ENCODE data around the gene DIPK2A. TPM values are rescaled to one million over a fixed set of nuclear protein-coding genes. Genes with fewer than 3 reads are reported as not detected.

DIPK2A gene, protein sequence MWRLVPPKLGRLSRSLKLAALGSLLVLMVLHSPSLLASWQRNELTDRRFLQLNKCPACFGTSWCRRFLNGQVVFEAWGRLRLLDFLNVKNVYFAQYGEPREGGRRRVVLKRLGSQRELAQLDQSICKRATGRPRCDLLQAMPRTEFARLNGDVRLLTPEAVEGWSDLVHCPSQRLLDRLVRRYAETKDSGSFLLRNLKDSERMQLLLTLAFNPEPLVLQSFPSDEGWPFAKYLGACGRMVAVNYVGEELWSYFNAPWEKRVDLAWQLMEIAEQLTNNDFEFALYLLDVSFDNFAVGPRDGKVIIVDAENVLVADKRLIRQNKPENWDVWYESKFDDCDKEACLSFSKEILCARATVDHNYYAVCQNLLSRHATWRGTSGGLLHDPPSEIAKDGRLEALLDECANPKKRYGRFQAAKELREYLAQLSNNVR
- 22.0 and 22.9 TPM in 2 replicates for total RNA-seq (2021)
- long read RNA-seq, full-length matches to known transcripts: 99 of 103 reads
- long read RNA-seq, partial matches to known transcripts: 0 of 103 reads
- long read RNA-seq, other reads (novel, unspliced or antisense): 4 of 103 reads

DNA sequence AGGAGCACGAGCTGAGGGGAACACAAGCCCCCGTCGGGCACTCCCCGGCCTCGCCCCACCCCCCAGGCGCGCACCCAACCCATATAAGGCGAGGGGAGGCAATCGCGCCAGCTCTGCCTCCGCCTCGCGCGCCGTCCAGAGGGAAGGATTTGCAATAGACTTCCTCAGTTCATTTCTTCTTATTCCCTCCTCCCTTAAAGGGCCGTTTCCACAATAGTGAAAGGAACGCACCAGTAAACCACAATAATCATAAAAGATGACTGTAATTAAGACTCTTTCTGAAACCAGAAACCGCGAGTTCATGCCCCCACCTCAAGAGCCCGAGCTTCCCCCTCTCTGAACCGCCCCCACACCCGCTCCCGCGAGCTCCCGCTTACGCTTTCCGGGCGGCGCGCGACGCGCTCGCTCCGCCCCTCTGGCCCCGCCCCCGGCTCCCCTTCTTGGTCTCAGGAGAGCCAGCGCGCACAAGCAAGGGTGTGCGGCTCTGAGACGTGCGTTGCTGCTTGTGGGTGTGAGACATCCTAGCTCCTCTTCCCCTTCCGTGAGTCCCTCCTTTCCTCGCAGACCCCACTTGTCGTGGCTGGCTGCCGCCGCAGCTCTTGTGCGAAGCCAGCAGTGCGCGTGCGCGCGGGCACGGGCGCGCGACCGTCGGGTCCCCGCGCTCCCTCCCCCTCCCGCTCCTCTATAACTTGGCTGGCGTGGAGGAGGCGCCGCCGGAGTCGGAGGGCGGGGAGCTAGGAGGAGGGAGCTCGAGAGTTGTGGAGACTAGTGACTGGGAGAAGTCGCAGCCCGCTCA, at the start of gene DIPK2A:
Gene DIPK2A (plus strand): TSS at position 465 of the 796 bp plus-strand sequence. CDS start 510 bp downstream, outside the sequence.
- Histone ChIP-seq H3K9ac (ENCODE audit: extremely low read depth, insufficient read length, low read length) (peak within 1 kb of the TSS; percentile 88), H2BK12ac (ENCODE audit: insufficient read length, low read depth, low read length) (no peak within 1 kb of the TSS), H3K27ac (ENCODE audit: insufficient read length, low read depth, low read length) (peak within 1 kb of the TSS; percentile 64), H2AK5ac (ENCODE audit: insufficient read length, low read length) (no peak within 1 kb of the TSS), H3K4me1 (ENCODE audit: insufficient read depth, low read length) (no peaks in the 10 kb centered on the region), H4K20me1 (ENCODE audit: control insufficient read depth, insufficient read depth, insufficient read length) (no peaks in the 10 kb centered on the region), H3K4me2 (ENCODE audit: insufficient read depth, insufficient read length, low read length) (peak within 1 kb of the TSS; percentile 98), H4K5ac (ENCODE audit: insufficient read length, low read depth, low read length) (no peak within 1 kb of the TSS), H3K79me2 (ENCODE audit: insufficient read depth, low read length) (peaks cover 9% of the 10 kb centered on the region; the same call in 1 of the 2 replicates), H2BK120ac (ENCODE audit: low read depth, low read length, poor library complexity, severe bottlenecking) (no peak within 1 kb of the TSS), H3T11ph (ENCODE audit: low read length) (no peak within 1 kb of the TSS), H3K56ac (ENCODE audit: insufficient read length, low read depth, low read length) (no peak within 1 kb of the TSS), H2BK5ac (ENCODE audit: insufficient read length, low read length) (no peak within 1 kb of the TSS), H2AFZ (ENCODE audit: low read length) (no peak within 1 kb of the TSS), H3K23me2 (ENCODE audit: insufficient read length, low read depth, low read length, poor library complexity, severe bottlenecking) (peaks cover 20% of the 10 kb centered on the region), H3K4ac (ENCODE audit: low read depth, low read length) (no peak within 1 kb of the TSS; the same call in 1 of the 2 replicates), H3K27me3 (ENCODE audit: insufficient read depth, low read length) (no peaks in the 10 kb centered on the region), H3K79me1 (ENCODE audit: insufficient read depth, low read depth, low read length, poor library complexity, severe bottlenecking) (no peaks in the 10 kb centered on the region), H4K8ac (replicated peaks; ENCODE audit: insufficient read length, low read depth, low read length) (no peak within 1 kb of the TSS), H4K91ac (ENCODE audit: insufficient read length, low read depth, low read length) (no peak within 1 kb of the TSS), H3K14ac (ENCODE audit: insufficient read depth, low read length) (peak within 1 kb of the TSS; percentile 93), H3K18ac (ENCODE audit: insufficient read length, low read depth, low read length) (peak within 1 kb of the TSS; percentile 90), H3K23ac (ENCODE audit: insufficient read length, low read depth, low read length) (no peak within 1 kb of the TSS), H3K9me3 (ENCODE audit: control insufficient read depth, low read depth, low read length) (no peaks in the 10 kb centered on the region), H2BK15ac (ENCODE audit: low read depth, low read length) (no peak within 1 kb of the TSS), H2BK20ac (ENCODE audit: low read depth, low read length, poor library complexity, severe bottlenecking) (no peak within 1 kb of the TSS)
- no CpG with 5 or more reads among the region's 71 CpGs for WGBS (ENCODE audit: extremely low coverage, insufficient read length, low lambda C conversion rate)
- DNase-seq: peak; percentile 95
- TF ChIP-seq, protein P1, sequence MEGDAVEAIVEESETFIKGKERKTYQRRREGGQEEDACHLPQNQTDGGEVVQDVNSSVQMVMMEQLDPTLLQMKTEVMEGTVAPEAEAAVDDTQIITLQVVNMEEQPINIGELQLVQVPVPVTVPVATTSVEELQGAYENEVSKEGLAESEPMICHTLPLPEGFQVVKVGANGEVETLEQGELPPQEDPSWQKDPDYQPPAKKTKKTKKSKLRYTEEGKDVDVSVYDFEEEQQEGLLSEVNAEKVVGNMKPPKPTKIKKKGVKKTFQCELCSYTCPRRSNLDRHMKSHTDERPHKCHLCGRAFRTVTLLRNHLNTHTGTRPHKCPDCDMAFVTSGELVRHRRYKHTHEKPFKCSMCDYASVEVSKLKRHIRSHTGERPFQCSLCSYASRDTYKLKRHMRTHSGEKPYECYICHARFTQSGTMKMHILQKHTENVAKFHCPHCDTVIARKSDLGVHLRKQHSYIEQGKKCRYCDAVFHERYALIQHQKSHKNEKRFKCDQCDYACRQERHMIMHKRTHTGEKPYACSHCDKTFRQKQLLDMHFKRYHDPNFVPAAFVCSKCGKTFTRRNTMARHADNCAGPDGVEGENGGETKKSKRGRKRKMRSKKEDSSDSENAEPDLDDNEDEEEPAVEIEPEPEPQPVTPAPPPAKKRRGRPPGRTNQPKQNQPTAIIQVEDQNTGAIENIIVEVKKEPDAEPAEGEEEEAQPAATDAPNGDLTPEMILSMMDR (conservative IDR thresholded peaks at IDR 0.05): no peak
- Mint-ChIP-seq H3K4me3 (peak within 1 kb of the TSS; percentile 90 to 93), H3K9me3 (no peaks in the 10 kb centered on the region; a peak in 2 of 5 replicates), H3K27me3 (ENCODE audit: low read depth) (no peaks in the 10 kb centered on the region; the same call in 1 of the 2 replicates), H3K36me3 (ENCODE audit: insufficient read depth in 1 of 3, low read depth in 3 of 3) (peaks cover 0 to 2% (median 0%) of the 10 kb centered on the region in 3 experiments; a peak in 2 of 7 replicates), H3K27ac (peak within 1 kb of the TSS; percentile 99 to 100 (median 99)), H3K4me1 (peaks cover 28 to 36% of the 10 kb centered on the region in 2 experiments)

Data from H9 (cell line).